Measurements from ENCODE around the gene CACNA2D3. TPM values are rescaled to one million over a fixed set of nuclear protein-coding genes. Genes with fewer than 3 reads are reported as not detected.

CACNA2D3 gene
- total RNA-seq, 6 experiments from 2014 or later: 0.14 to 0.23 (median 0.19) TPM; not detected in 2

DNA sequence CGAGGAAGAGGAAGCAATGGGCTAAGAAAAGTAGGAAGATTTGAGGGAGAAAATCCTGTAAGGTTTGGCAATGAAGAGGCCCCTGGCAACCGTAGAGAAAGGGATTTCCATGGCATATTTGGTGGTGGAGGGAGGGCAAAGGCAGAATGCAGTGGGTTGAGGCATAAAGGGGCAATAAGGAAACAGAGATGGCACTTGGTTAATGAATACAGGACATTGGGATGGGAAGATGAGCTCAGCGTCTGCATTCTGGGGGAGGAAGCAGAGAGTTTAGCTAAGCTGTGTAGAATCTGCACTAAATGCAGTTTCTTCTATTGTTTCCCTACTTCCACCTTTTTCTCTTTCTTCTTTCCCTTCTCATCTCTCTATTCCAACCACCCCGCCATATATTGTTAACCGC lies 721.9 kb downstream of the CACNA2D3 start:
- H3K36me3 Mint-ChIP-seq (ENCODE audit: low read depth): no peaks in the 10 kb centered on the region
- H3K9me3 Mint-ChIP-seq: no peaks in the 10 kb centered on the region
- H3K4me1 Mint-ChIP-seq (ENCODE audit: low read depth): no peaks in the 10 kb centered on the region
- TF ChIP-seq, protein P1, sequence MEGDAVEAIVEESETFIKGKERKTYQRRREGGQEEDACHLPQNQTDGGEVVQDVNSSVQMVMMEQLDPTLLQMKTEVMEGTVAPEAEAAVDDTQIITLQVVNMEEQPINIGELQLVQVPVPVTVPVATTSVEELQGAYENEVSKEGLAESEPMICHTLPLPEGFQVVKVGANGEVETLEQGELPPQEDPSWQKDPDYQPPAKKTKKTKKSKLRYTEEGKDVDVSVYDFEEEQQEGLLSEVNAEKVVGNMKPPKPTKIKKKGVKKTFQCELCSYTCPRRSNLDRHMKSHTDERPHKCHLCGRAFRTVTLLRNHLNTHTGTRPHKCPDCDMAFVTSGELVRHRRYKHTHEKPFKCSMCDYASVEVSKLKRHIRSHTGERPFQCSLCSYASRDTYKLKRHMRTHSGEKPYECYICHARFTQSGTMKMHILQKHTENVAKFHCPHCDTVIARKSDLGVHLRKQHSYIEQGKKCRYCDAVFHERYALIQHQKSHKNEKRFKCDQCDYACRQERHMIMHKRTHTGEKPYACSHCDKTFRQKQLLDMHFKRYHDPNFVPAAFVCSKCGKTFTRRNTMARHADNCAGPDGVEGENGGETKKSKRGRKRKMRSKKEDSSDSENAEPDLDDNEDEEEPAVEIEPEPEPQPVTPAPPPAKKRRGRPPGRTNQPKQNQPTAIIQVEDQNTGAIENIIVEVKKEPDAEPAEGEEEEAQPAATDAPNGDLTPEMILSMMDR (IDR thresholded peaks at IDR 0.05): no peak
- peaks cover 20% of the 10 kb centered on the region for H3K27me3 Mint-ChIP-seq (ENCODE audit: insufficient read depth)
- H3K4me3 Mint-ChIP-seq: no peak overlapping the region
- no peak for DNase-seq
- no peak overlapping the region for H3K27ac Mint-ChIP-seq

DNA sequence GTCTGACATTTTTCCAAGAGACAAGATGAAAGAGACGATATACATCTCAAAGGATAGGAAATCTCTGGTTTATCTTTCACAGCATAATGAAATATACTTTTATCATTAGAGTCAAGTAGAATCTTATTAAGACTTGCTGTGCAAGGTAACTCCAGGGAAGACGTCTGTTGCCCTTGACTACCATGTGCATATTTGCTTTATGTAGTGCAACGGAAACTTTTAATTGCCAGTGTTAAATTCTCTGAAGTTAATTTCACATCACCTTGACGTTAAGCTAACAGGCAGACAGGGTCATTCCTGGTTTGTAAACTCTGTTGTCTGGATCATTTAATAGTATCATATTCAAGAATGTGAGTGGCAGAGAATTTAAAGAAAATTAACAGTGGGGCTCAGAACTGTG lies 722.7 kb downstream of the CACNA2D3 start:
- TF ChIP-seq, protein P1 (IDR thresholded peaks at IDR 0.05): no peak
- no peaks in the 10 kb centered on the region for H3K36me3 Mint-ChIP-seq (ENCODE audit: low read depth)
- no peak overlapping the region for H3K4me3 Mint-ChIP-seq
- H3K27me3 Mint-ChIP-seq (ENCODE audit: insufficient read depth): peaks cover 28% of the 10 kb centered on the region
- no peaks in the 10 kb centered on the region for H3K9me3 Mint-ChIP-seq
- H3K27ac Mint-ChIP-seq: no peak overlapping the region
- H3K4me1 Mint-ChIP-seq (ENCODE audit: low read depth): no peaks in the 10 kb centered on the region
- DNase-seq: no peak

DNA sequence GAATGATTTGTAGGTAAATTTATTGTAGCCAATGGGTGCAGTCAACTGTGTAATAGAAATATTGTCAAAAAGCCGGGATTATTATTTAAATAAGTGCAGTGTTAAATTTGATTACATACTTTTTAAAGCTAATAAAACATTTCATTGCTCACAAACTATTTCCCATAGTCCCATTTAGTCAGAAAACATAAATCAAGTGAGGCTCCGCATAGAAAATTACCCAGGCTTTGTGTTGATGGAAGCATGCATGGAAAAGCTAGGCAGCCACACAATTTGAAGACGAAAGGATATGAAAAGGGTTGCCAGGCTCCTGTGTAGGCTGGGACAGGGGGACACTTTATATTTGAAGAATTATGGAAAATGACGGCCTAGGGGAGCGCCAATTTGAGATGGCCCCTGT lies 723.2 kb downstream of the CACNA2D3 start:
- Mint-ChIP-seq H3K9me3 (no peaks in the 10 kb centered on the region), H3K4me3 (no peak overlapping the region), H3K27ac (no peak overlapping the region), H3K4me1 (ENCODE audit: low read depth) (no peaks in the 10 kb centered on the region), H3K36me3 (ENCODE audit: low read depth) (no peaks in the 10 kb centered on the region), H3K27me3 (ENCODE audit: insufficient read depth) (peaks cover 32% of the 10 kb centered on the region)
- DNase-seq: no peak
- TF ChIP-seq, protein P1 (IDR thresholded peaks at IDR 0.05): no peak

DNA sequence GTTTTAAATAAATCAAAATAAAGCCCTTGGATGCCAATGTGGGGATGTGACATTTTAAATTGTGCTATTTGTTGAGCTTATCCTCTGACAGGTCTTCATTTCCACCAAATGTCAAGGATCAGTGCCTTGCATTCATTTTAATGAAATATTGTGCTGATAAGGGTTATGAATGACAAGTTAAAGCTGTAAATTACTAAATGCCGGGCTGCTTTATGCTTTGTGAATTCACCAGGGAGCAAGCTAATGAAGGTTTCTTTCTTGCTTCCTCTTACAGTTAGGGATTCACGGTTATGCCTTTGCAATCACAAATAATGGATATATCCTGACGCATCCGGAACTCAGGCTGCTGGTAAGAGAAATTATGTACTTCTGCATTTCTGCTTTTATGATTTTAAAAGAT lies 723.8 kb downstream of the CACNA2D3 start:
- H3K27ac Mint-ChIP-seq: no peak overlapping the region
- H3K9me3 Mint-ChIP-seq: no peaks in the 10 kb centered on the region
- no peaks in the 10 kb centered on the region for H3K36me3 Mint-ChIP-seq (ENCODE audit: low read depth)
- H3K27me3 Mint-ChIP-seq (ENCODE audit: insufficient read depth): peaks cover 33% of the 10 kb centered on the region
- H3K4me3 Mint-ChIP-seq: no peak overlapping the region
- DNase-seq: no peak
- TF ChIP-seq, protein P1 (IDR thresholded peaks at IDR 0.05): no peak
- H3K4me1 Mint-ChIP-seq (ENCODE audit: low read depth): no peaks in the 10 kb centered on the region

DNA sequence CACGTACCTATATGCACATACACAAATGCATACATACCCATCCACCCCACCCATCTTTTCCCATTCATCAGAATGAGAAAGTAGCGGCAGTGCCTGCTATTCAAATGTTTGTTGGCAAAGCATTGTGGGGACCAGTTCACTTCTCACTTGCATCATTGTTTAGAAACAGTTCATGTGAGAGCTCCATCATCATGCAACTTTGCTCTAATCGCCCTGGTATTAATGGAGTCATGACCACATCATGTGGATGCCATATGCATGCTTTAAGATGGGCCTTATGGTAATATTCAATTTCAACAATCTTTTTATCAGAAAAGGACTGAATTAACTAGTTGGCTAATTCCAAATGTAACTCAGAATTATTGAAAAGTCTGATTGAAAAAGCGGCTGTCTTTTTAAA lies 725.0 kb downstream of the CACNA2D3 start:
- Mint-ChIP-seq H3K9me3 (no peaks in the 10 kb centered on the region), H3K4me3 (no peak overlapping the region), H3K27ac (no peak overlapping the region), H3K36me3 (ENCODE audit: low read depth) (no peaks in the 10 kb centered on the region), H3K27me3 (ENCODE audit: insufficient read depth) (peaks cover 35% of the 10 kb centered on the region), H3K4me1 (ENCODE audit: low read depth) (0 out of 2 replicates have a peak, but pooled peaks cover under 1% of the 10 kb centered on the region)
- no peak for DNase-seq
- TF ChIP-seq, protein P1 (IDR thresholded peaks at IDR 0.05): no peak

DNA sequence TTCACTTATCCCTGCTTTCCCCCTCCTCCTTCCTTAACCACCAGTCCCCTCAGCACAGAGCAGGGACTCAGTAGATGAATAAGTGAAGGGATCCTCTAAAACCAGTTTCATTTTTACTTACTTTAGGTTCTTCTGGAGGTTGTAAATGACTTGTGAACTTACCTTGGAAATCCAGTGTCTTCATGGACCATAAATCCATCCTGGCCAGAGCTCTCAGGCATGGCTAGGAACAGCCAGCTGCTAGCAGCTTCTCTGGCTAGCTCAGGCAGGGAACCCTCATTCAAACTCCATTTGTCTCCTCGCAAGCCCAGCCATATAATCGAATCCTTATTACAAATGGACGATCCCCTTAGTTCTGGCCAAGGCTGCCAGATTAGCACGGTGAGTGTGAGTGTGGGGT lies 727.0 kb downstream of the CACNA2D3 start:
- Mint-ChIP-seq H3K27me3 (ENCODE audit: insufficient read depth) (peaks cover 19% of the 10 kb centered on the region), H3K9me3 (no peaks in the 10 kb centered on the region), H3K4me3 (no peak overlapping the region), H3K27ac (no peak overlapping the region), H3K4me1 (ENCODE audit: low read depth) (peaks cover 19% of the 10 kb centered on the region), H3K36me3 (ENCODE audit: low read depth) (no peaks in the 10 kb centered on the region)
- TF ChIP-seq, protein P1 (IDR thresholded peaks at IDR 0.05): no peak
- DNase-seq: no peak
